ENCODE data around the gene CD7.

Gene CD7

DNA sequence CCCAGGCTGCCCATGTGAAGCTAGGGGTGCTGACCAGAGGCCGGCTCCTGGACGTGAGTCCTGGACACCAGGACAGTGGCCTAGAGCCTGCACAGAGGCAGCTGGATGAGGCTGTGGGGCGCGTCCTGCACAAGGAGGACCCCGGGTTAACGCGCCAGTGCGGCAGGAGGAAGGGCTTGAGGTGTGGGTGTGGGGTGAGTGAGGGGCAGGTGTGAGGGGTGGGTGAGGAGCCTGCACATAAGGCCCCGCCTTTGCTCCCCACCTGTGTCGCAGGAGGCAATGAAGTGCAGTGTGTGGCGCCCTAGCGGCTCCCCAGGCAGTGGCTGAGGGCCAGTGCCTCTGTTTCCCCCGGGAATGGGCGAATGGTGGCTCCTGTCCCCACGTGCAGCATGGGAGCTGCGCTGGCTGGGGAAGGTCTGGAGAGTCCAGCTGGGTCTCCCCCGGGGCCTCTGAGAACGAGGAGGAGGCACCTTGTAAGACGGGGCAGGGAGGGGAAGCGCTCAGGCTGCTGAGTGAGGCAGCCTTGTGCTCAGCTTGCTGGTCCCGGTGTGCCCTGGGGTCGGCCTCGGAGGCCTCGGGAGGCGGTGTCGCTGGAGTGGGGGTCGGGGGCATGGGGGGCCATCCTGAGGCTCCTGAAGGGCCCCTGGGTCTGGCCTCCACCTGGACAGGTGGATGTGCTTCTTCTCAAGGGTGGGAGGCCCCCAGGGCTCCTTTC lies 3.2 kb downstream of the CD7 start:
- DNase-seq = no peak

GRCh38 chr17:82313195-82314011 lies 4.0 kb downstream of the CD7 start:
- DNase-seq = no peak

GRCh38 chr17:82311971-82312370 lies 5.4 kb downstream of the CD7 start:
- no peak for DNase-seq

DNA sequence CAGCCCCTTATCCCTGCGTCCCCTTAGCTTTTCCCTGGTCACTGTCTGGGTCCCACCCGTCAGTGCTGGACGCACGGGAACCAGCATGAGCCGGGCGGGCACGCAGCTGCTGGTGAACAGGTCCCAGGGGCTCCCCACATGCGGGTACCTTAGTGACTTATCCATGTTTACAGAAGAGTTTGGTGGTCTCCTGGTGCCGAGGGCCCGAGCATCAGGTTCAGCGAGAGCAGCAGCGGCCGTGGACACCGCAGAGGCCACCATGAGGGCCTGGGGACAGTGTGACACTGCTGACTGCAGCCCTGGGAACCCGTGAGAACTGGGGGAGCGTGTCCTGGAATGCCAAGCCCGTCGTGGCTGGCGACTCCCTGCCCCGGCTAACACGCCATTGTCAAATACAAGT lies 6.5 kb downstream of the CD7 start:
- DNase-seq = no peak

DNA sequence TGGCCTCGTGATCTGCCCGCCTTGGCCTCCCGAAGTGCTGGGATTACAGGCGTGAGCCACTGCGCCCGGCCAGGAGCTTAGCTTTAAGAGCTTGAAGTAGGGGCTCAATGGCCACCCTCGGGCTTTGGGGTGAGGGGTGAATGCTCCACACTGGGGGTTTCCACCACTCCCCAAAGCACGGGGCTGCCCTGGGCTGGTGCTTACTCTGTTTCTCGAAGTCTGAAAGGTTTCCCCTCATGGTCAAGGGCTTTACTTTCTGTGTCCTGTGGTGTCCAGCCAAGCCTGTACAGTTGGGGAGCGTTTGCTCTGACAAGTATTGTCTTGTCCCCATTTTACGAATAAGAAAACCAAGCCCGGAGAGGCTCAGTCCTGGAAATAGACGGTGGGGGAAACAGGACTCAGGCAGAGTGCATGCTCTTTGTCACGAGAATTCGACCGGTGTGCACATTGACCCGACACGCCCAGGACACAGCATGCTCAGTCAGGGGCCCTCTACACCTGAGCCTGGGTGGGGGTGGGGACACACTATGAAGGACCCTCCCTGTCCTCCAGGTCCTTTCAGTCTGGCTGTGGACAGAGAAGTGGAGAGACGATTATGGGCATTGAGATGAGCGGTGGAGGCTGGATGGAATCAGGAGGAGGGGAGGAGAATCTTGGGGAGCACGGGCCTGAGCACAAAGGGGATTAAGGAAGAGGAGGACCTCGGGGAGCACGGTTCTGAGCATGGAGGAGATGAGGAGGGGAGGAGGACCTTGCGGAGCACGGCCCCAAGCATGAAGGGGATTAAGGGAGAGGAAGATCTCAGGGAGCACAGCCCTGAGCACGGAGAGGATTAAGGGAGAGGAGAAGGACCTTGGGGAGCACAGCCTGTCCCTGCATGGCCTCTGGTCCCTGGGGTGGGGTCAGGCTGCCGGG lies 7.5 kb downstream of the CD7 start:
- no peak for DNase-seq

GRCh38 chr17:82305727-82306300 lies 11.6 kb downstream of the CD7 start:
- DNase-seq = no peak

GRCh38 chr17:82304826-82305726 lies 12.3 kb downstream of the CD7 start:
- no peak for DNase-seq

DNA sequence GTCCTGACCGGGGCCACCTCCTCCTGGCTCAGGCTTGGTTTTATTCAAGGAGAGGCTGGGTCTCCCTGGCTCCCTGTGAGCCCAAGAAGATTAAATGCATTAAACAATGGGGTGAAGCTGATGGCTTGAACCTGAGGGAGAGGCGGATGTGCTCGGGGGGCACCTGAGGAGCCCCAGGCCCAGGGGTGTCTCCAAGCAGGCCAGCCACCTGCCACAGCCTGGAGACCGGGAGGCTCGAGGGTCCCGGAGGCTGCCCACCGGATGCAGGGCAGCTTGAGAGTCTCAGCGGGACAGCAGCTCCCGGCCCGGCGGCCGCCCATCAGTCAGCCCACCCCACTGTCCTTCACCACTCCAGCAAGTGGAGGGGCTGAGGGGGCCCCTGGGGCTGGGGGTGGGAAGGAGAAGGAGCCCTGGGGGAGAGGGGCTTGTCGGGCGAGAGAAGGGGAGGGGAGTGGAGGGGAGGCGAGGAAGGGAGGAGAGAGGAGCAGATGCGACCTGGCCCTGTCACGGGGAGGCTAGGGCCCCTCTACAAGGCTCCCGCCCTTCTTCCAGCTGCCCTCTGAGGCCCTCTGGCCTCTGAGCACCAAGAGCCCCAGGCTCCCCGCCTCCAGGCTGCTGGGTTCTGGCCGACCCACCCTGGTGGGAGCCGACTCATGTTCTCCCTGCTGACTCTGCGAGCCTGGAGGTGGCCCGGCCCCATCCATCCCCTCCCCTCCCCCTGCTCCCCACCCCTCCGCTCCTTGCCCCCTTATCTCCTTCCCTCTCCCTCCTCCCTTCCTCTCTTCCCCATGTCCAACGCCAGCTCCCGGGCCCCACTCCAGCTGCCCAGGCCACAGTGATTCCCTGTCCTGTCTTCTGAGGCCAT lies 13.2 kb downstream of the CD7 start:
- DNase-seq = no peak

GRCh38 chr17:82302991-82303943 lies 14.1 kb downstream of the CD7 start:
- DNase-seq = no peak

DNA sequence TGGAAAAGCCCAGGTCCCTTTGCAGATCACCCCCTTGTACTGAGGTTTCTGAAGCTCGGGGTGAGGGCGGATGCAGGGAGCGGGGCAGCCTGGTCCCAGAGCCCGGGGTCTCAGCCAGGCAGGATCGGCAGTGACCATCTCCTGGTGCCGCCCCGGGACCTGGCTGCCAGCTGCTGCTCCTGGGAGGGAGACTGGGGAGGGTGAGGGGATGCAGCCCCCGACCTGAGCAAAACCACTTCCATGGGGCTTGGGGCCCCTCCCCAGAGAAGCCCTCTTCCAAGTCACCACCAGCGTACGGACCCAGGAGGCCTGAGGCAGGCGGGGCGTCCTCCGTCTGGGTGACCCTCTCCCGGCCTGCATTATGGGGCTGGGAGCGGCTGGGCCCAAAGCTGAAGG lies 14.8 kb downstream of the CD7 start:
- no peak for DNase-seq

GRCh38 chr17:82301916-82302567 lies 15.4 kb downstream of the CD7 start:
- no peak for DNase-seq

DNA sequence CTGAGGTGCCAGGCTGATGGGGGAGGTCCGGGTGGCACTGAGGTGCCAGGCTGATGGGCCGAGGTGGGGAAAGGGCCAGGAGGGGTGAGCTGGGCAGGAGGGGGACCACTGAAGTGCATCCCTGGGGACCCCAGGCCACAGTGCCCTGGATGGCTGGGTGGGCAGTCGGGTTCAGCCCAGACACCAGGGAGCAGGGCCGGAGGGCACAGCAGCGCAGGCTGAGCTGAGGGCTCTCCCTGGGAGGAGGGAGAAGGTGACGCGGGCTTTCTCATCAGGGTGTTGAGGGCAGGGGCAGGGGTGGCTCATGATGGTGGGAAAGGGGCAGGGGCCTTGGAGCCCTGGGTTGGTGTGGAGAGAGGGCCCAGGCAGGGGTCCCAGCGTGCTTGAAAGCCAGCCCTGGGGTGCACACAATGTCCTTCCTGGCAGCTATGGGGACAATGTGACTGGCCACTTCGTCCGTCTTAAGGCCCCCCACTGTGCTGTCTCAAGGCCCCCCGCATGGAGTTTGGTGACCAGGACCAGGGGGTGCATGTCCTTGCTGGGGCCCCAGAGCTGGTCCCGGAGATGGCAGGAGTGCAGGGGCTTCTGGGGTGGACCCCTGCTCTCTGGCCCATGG lies 16.0 kb downstream of the CD7 start:
- DNase-seq = no peak

DNA sequence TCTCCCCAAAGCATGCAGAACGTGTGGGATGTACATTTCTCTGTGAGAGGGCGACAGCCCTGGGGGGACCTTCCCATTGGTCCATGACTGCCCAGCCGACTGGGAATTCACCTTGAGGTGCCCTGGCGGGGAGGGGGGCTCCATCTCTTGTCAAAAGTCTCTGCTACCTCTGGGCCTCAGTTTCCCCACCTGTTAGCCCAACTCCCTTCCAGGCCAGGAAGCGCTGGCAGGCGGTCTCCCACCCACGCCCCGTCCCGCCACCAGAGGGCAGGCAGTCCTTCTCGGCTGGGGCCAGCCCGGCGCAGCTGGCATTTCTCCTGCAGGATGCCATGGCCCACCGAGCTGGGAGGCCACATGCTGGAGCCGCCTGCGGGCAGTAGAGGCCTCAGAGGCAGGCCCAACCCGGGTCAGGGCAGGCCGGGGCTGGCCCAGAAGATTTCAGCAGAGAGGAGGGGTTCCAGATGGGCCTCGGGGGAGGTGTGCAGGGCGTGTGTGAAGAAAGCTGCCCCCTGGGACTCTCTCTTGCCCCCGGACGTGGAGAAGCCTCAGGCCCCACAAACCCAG lies 16.6 kb downstream of the CD7 start:
- peak; percentile 26 to 70 for DNase-seq

- no peak for DNase-seq
These were observed 17.2 kb downstream of the CD7 start for GRCh38 chr17:82300228-82300627.

GRCh38 chr17:82299452-82299851 lies 18.0 kb downstream of the CD7 start:
- DNase-seq = no peak

DNA sequence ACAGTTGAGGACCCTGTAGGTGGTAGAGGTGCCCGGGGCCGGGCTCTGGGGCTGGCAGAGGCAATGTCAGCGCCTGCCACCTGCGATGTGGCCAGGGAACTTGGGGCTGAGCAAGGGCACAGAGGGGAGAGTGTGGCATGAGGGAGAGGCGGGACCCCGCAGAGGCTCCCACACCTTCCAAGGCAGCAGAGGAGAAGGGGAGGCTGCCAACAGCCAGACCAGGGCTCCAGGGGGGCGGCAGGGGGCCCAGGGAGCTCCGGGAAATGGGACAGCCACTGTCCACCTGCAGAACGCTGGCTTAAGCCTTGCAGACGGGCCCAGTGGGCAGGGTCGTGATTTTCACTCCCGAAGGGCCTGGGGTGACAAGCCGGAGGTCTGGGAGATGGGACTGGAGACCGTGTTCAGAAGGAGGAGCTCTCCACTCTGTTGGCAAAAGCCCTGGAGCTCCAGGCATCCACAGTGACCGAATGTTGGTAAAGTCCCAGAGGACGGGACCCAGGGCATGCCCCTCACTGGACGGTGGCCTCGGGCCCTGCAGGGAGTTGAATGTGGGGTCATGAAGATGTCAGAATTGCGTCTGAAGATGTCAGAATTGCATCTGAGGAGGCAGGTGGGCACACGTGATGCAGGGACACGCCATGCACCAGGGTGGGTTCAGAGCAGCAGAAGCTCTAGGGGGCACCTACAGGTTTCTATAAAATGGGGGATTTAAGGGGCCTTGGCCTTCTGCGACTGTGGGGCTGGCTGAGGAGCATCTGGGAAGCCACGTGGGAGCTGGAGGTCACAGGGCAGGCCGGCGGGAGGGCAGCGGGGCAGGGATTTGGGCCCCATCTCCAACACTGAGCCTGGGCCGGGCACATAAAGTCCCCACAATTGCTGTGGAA lies 18.6 kb downstream of the CD7 start:
- DNase-seq = no peak

Measured in Kasumi-1 (cell line).